ENCODE results near the gene RPS19BP1.

- TF ChIP-seq POLR2A (IDR thresholded peaks at IDR 0.05): no peak
- TF ChIP-seq, protein P1, sequence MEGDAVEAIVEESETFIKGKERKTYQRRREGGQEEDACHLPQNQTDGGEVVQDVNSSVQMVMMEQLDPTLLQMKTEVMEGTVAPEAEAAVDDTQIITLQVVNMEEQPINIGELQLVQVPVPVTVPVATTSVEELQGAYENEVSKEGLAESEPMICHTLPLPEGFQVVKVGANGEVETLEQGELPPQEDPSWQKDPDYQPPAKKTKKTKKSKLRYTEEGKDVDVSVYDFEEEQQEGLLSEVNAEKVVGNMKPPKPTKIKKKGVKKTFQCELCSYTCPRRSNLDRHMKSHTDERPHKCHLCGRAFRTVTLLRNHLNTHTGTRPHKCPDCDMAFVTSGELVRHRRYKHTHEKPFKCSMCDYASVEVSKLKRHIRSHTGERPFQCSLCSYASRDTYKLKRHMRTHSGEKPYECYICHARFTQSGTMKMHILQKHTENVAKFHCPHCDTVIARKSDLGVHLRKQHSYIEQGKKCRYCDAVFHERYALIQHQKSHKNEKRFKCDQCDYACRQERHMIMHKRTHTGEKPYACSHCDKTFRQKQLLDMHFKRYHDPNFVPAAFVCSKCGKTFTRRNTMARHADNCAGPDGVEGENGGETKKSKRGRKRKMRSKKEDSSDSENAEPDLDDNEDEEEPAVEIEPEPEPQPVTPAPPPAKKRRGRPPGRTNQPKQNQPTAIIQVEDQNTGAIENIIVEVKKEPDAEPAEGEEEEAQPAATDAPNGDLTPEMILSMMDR (IDR thresholded peaks at IDR 0.05): no peak
Measured at GRCh38 chr22:39570226-39570625, 37.7 kb upstream of the RPS19BP1 start.
